SK-N-SH treated with all-trans-retinoic acid at 6 μM for 48 hours (cell line): Measurements from ENCODE around the gene PHPT1.

Experiments used
- ATAC-seq: fragments of 200-7000 bp; cut with Tn5 transposase; 3 replicates; pipeline ENCODE4 v1.9.1; 2020; ENCODE audit warnings: mild to moderate bottlenecking, moderate library complexity
- ARNTL ChIP-seq: fragments of 450-650 bp; formaldehyde crosslinking; IDR thresholded peaks from 2 replicates; pipeline ENCODE4 v1.5.0; 2020; ENCODE audit warnings: low read depth, mild to moderate bottlenecking, moderate library complexity, borderline replicate concordance
- CREB5 ChIP-seq: fragments of 250-450 bp; sonication (Bioruptor Pico); IDR thresholded peaks from 2 replicates; pipeline ENCODE4 v1.5.1; 2020; ENCODE audit warnings: low read depth, mild to moderate bottlenecking, moderate library complexity
- CSDC2 ChIP-seq: fragments of 250-450 bp; sonication (Bioruptor Pico); IDR thresholded peaks from 2 replicates; pipeline ENCODE4 v1.5.0; 2020; ENCODE audit warnings: mild to moderate bottlenecking, moderate library complexity
- ISL1 ChIP-seq: fragments of 250-450 bp; sonication (Bioruptor Pico); IDR thresholded peaks from 2 replicates; pipeline ENCODE4 v2.1.2; 2022; ENCODE audit warnings: mild to moderate bottlenecking, moderate library complexity
- PATZ1 ChIP-seq: fragments of 250-450 bp; sonication (Bioruptor Pico); IDR thresholded peaks from 2 replicates; pipeline ENCODE4 v1.8.0; 2020; ENCODE audit warnings: mild to moderate bottlenecking, moderate library complexity, borderline replicate concordance
- POU6F1 ChIP-seq: fragments of 250-450 bp; sonication (Bioruptor Pico); IDR thresholded peaks from 2 replicates; pipeline ENCODE4 v1.8.0; 2021; ENCODE audit warnings: low read depth, mild to moderate bottlenecking, moderate library complexity, borderline replicate concordance
- PPARA ChIP-seq: fragments of 250-450 bp; sonication (Bioruptor Pico); IDR thresholded peaks from 2 replicates; pipeline ENCODE4 v1.5.0; 2020; ENCODE audit warnings: mild to moderate bottlenecking, borderline replicate concordance
- SNAI2 ChIP-seq: fragments of 250-450 bp; sonication (Bioruptor Pico); IDR thresholded peaks from 2 replicates; pipeline ENCODE4 v1.5.0; 2020; ENCODE audit warnings: mild to moderate bottlenecking, moderate library complexity
- TCF4 ChIP-seq: fragments of 250-450 bp; sonication (Bioruptor Pico); IDR thresholded peaks from 2 replicates; pipeline ENCODE4 v1.8.0; 2021; ENCODE audit warnings: mild to moderate bottlenecking, moderate library complexity, borderline replicate concordance
- TOX ChIP-seq: fragments of 250-450 bp; sonication (Bioruptor Pico); IDR thresholded peaks from 2 replicates; pipeline ENCODE4 v1.8.0; 2021; ENCODE audit warnings: mild to moderate bottlenecking, moderate library complexity, borderline replicate concordance
- TSHZ2 ChIP-seq: fragments of 250-450 bp; sonication (Bioruptor Pico); IDR thresholded peaks from 2 replicates; pipeline ENCODE4 v1.5.0; 2020; ENCODE audit warnings: mild to moderate bottlenecking, moderate library complexity
- ZC3H10 ChIP-seq: fragments of 250-450 bp; sonication (Bioruptor Pico); IDR thresholded peaks from 2 replicates; pipeline ENCODE4 v1.5.1; 2021; ENCODE audit warnings: mild to moderate bottlenecking, moderate library complexity
- ZFP3 ChIP-seq: fragments of 250-450 bp; sonication (Bioruptor Pico); IDR thresholded peaks from 2 replicates; pipeline ENCODE4 v1.5.0; 2020; ENCODE audit warnings: mild to moderate bottlenecking, moderate library complexity
- ZNF565 ChIP-seq: fragments of 450-650 bp; formaldehyde crosslinking; conservative IDR thresholded peaks from 2 replicates; pipeline ENCODE4 v1.5.0; 2020; ENCODE audit warnings: low read depth, mild to moderate bottlenecking, moderate library complexity
- ZNF70 ChIP-seq: fragments of 450-650 bp; formaldehyde crosslinking; IDR thresholded peaks from 2 replicates; pipeline ENCODE4 v1.5.0; 2020; ENCODE audit warnings: mild to moderate bottlenecking, moderate library complexity
- ZNF8 ChIP-seq: fragments of 450-650 bp; formaldehyde crosslinking; IDR thresholded peaks from 2 replicates; pipeline ENCODE4 v1.5.0; 2020; ENCODE audit warnings: mild to moderate bottlenecking, moderate library complexity

PHPT1 gene

GRCh38 chr9:136848393-136849037 lies 694 bp upstream of the PHPT1 start:
- peak; percentile 12 for ATAC-seq
- TF ChIP-seq TSHZ2, result no peak
- no peak for TF ChIP-seq TOX (CRISPR knock-in tag)
- no peak for TF ChIP-seq PPARA (CRISPR knock-in tag)
- no peak for TF ChIP-seq ZNF8

GRCh38 chr9:136849960-136850865 lies 1.0 kb downstream of the PHPT1 start:
- TF ChIP-seq TCF4 (no peak), ZNF565 (CRISPR knock-in tag) (no peak), TSHZ2 (no peak), SNAI2 (no peak), ARNTL (CRISPR knock-in tag) (no peak), PATZ1 (CRISPR knock-in tag) (no peak), CREB5 (no peak), ZNF70 (CRISPR knock-in tag) (no peak), TOX (CRISPR knock-in tag) (no peak), ISL1 (CRISPR knock-in tag) (no peak), ZFP3 (CRISPR knock-in tag) (no peak)
- no peak for ATAC-seq

- TF ChIP-seq PPARA (CRISPR knock-in tag) (no peak), ZNF565 (CRISPR knock-in tag) (no peak), ZNF8 (no peak), TSHZ2 (no peak), POU6F1 (CRISPR knock-in tag) (no peak), ZNF70 (CRISPR knock-in tag) (no peak), ZC3H10 (CRISPR knock-in tag) (no peak), CSDC2 (CRISPR knock-in tag) (no peak), CREB5 (no peak)
- TF ChIP-seq, all 23 proteins: peak for 0
- ATAC-seq, result no peak
Measured at GRCh38 chr9:136850866-136851775, 1.9 kb downstream of the PHPT1 start.
